GM12891 (cell line): Measurements from ENCODE around the gene CDC25B.
A peak's percentile ranks its signal among the peaks of the same experiment; 100 is the strongest.
"Not testable (repeated sequence)": the region's sequence is repeated elsewhere in the genome, so short reads cannot be mapped to it uniquely, and the experiment has no call there.

Source experiments
- DNase-seq: peaks from one replicate; pipeline ENCODE4 v3.0.0; 2011; ENCODE audit warnings: low spot score; ENCODE audit not compliant: insufficient read length
- FAIRE-seq: peaks from 2 replicates; lab custom pipeline; 2011; peaks lifted over from hg19 to GRCh38; lab: Jason Lieb, UNC
- PAX5 ChIP-seq: IDR thresholded peaks from 2 replicates; pipeline ENCODE4 v1.6.1; 2011; ENCODE audit warnings: low read length, moderate library complexity, mild to moderate bottlenecking; ENCODE audit not compliant: insufficient read depth, severe bottlenecking
- POLR2A ChIP-seq: IDR thresholded peaks from 2 replicates; pipeline ENCODE4 v1.6.1; 2011; ENCODE audit warnings: low read depth, low read length, control low read depth
- POLR2AphosphoS5 ChIP-seq: IDR thresholded peaks from 2 replicates; pipeline ENCODE4 v1.6.1; 2011; ENCODE audit warnings: low read depth, low read length, control low read depth
- POU2F2 ChIP-seq: IDR thresholded peaks from 2 replicates; pipeline ENCODE4 v1.6.1; 2011; ENCODE audit warnings: low read depth, mild to moderate bottlenecking, control low read depth, low read length, moderate library complexity
- SPI1 ChIP-seq: IDR thresholded peaks from 2 replicates; pipeline ENCODE4 v1.6.1; 2011; ENCODE audit warnings: low read depth, low read length, control low read depth
- TAF1 ChIP-seq: IDR thresholded peaks from 2 replicates; pipeline ENCODE4 v1.6.1; 2011; ENCODE audit warnings: low read depth, low read length, control low read depth

CDC25B gene

GRCh38 chr20:3828798-3829197, 32.7 kb downstream of the CDC25B start:
- FAIRE-seq = no peak
- TF ChIP-seq POLR2AphosphoS5 (no peak), SPI1 (no peak), PAX5 (no peak), POU2F2 (no peak), POLR2A (no peak), TAF1 (no peak)

GRCh38 chr20:3829891-3830290, 33.8 kb downstream of the CDC25B start:
- FAIRE-seq, DNase-seq: not testable (repeated sequence)

More at GRCh38 chr20:3828798-3829197, 32.7 kb downstream of the CDC25B start:
- no peak for DNase-seq

- TF ChIP-seq POLR2A (no peak), PAX5 (no peak), POU2F2 (no peak), TAF1 (no peak), SPI1 (no peak)
- DNase-seq = no peak
- no peak for FAIRE-seq
Measured at GRCh38 chr20:3836132-3836531, 40.0 kb downstream of the CDC25B start.

DNA sequence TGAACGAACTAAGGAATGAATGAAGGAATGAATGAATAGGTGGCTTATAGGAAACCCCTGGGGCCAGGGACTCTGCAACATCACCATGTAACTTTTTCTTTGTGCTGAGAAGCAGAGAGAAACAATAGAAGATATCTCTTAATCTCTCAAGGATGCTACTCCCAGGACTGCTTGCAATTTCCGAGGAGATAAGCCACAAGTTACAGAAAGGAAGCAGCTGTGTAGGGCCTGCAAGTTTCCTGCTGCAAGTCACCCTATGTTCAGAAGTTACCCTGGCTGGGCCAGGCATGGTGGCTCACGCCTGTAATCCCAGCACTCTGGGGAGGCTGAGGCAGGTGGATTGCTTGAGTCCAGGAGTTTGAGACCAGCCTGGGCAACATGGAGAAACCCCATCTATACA, 43.2 kb downstream of the CDC25B start:
- no peak for FAIRE-seq
- no peak for DNase-seq
- TF ChIP-seq PAX5 (no peak), SPI1 (no peak), POLR2A (no peak), TAF1 (no peak), POU2F2 (no peak), POLR2AphosphoS5 (no peak)

- not testable (repeated sequence) for DNase-seq, FAIRE-seq
Measured at GRCh38 chr20:3840201-3840600, 44.1 kb downstream of the CDC25B start.

- no peak for TF ChIP-seq PAX5
- TF ChIP-seq POU2F2 = no peak
- no peak for TF ChIP-seq SPI1
- TF ChIP-seq POLR2A = no peak
- TF ChIP-seq TAF1 = no peak
- no peak for TF ChIP-seq POLR2AphosphoS5
- DNase-seq (no peak), FAIRE-seq (no peak)
Measured at GRCh38 chr20:3842348-3842930, 46.3 kb downstream of the CDC25B start.

DNA sequence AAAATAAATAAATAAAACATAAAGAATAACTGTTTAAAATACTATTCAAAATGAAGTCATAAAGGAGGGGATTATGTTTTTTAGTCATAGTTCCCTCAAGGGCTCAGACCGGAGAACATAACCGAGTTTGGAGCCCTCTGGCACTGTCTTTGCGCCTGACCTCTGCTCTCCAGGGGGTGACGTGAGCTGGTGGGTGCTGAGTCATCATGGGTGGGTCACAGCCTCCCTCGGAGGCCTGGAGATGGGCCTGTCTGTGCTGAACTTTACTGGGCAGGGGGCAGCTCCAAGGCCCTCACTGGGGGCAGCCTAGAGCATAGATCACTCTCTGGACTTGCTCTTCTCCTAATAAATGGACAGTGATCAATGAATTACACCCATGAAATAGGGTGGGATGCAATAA, 47.4 kb downstream of the CDC25B start:
- no peak for TF ChIP-seq POLR2AphosphoS5
- TF ChIP-seq PAX5 = no peak
- no peak for TF ChIP-seq SPI1
- TF ChIP-seq TAF1 = no peak
- TF ChIP-seq POU2F2 = no peak
- no peak for TF ChIP-seq POLR2A
- FAIRE-seq = no peak
- no peak for DNase-seq

GRCh38 chr20:3843990-3844619, 48.0 kb downstream of the CDC25B start:
- FAIRE-seq, DNase-seq: not testable (repeated sequence)

DNA sequence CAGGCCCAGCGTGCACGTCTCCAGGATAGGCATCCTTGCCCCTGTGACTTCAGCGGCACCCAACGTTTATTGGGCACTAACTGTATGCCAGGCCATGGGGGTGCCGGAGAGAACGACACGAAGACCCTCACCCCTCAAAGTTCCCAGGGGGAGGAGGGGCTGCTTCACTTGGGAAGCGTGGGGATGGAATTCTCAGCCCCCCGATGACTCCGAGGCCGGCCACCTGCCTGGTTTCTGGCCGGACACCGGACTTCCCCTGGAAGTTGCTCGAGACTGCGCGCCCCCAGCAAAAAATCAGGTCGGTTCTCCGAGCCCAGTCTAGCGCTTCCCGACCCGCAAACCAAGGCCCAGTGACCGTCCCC, 50.2 kb downstream of the CDC25B start:
- no peak for DNase-seq
- FAIRE-seq = no peak
- TF ChIP-seq PAX5 = no peak
- TF ChIP-seq TAF1 = no peak
- TF ChIP-seq POLR2A = no peak
- TF ChIP-seq POLR2AphosphoS5 = no peak
- TF ChIP-seq POU2F2 = no peak
- no peak for TF ChIP-seq SPI1

GRCh38 chr20:3846740-3847428, 50.8 kb downstream of the CDC25B start, which contains the start of gene MAVS:
Gene MAVS, plus strand, starts transcription at chr20:3846834. Its CDS starts 7,791 bp downstream, at chr20:3854625.
- 0 out of 2 replicates have a peak, but pooled peaks have one; percentile 55 for TF ChIP-seq POLR2AphosphoS5
- no peak for TF ChIP-seq PAX5
- TF ChIP-seq SPI1 = 0 out of 2 replicates have a peak, but pooled peaks have one; percentile 0
- TF ChIP-seq POU2F2 = peak; percentile 14; the same call in 1 of the 2 replicates
- TF ChIP-seq POLR2A = peak; percentile 79
- peak; percentile 63 for TF ChIP-seq TAF1
- DNase-seq (peak; percentile 96), FAIRE-seq (peak; percentile 95)
